ENCODE results near the gene LYG1.
"Not testable (repeated sequence)": the region's sequence is repeated elsewhere in the genome, so short reads cannot be mapped to it uniquely, and the experiment has no call there.

Gene LYG1

GRCh38 chr2:99301097-99301496 is at the start of gene LYG1:
Gene LYG1, minus strand, starts transcription at chr2:99301197. Its CDS starts 5,527 bp downstream, at chr2:99295670.
- not testable (repeated sequence) for DNase-seq (ENCODE audit: low spot score)

DNA sequence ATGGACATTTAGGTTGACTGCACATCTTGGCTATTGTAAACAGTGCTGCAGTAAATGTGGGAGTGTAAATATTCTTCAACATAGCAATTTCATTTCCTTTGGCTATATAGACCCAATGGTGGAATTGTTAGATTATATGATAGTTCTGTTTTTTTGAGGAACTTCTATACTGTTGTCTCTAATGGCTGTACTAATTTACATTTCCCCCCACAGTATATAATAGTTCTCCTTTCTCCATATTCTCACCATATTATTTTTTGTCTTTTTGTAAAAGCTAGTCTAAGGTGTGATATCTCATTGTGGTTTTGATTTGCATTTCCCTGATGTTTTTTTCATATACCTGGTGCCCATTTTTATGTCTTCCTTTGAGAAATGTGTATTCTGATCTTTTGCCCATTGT is 49.2 kb upstream of the LYG1 start:
- no peak for DNase-seq (ENCODE audit: low spot score)

DNA sequence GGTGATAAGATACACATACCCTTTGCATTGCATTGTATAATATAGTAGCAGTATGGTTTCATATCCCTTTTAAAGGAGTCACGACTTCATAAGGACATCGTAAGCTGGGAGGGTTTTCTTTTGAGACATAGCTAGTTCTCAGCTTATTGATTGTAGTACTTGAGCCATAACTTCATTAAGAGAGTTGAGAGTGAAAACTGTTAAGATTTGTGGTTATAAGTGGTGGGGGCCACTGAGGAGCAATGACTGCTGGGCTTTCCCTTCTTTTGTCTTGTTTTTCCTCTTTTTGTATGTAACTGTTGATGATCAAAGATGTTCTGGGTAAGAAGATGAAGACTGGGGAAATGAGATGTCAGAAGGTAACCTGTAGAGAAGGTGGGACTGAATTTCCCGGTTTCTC is 47.2 kb upstream of the LYG1 start:
- DNase-seq (ENCODE audit: low spot score), result no peak

GRCh38 chr2:99346218-99346617 is 45.2 kb upstream of the LYG1 start:
- no peak for DNase-seq (ENCODE audit: low spot score)

GRCh38 chr2:99345446-99345845 is 44.4 kb upstream of the LYG1 start:
- not testable (repeated sequence) for DNase-seq (ENCODE audit: low spot score)

GRCh38 chr2:99342536-99342935 is 41.5 kb upstream of the LYG1 start:
- DNase-seq (ENCODE audit: low spot score), result no peak

DNA sequence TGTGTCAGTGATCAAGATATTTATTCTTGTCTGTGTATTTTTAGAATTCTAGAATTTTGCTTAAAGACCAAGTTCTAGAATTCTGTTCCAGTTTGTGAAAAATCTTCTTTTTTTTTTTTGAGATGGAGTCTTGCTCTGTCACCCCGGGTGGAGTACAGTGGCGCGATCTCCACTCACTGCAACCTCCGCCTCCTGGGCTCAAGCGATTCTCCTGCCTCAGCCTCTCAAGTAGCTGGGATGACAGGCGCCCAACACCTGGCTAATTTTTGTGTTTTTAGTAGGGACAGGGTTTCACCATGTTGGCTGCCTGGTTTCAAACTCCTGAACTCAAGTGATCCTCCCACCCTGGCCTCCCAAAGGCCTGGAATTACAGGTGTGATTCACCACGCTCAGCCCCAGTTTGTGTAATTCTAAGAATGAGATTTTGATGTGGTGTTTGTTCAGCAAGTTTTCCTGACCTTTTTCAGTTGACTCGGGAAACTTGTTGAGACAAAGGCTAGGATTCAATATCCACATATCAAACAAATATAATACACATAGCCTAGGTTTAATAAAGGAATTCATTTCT is 39.8 kb upstream of the LYG1 start:
- no peak for DNase-seq (ENCODE audit: low spot score)

DNA sequence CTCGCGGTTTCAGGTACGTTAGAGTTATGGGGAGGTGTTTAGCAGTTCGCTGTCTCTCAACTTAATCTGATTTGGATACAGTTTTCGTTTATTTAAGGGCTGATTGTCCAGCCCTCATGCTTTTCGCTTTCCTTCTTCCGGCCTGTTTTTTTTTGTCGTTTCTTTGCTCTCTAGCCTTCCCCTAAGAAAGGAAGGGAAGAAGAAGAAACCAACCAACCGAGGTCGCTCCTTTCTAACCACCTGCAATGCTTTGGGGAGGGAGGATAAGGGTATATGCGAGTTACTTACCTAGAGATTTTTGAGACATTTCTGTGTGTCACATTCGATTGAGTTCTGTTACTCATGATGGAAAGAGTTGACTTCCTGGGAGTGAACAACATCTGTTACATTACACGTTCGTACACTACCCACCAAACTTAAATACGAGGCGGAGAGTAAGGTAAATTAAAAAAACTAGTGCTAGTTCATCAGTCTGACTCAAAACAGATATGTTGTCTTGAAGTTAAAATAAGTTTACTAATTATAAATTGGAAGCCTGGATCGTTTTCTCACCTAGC is 37.1 kb upstream of the LYG1 start:
- DNase-seq (ENCODE audit: low spot score), result no peak

GRCh38 chr2:99337113-99338028 is 36.4 kb upstream of the LYG1 start, which contains the start of gene EIF5B:
Gene EIF5B, plus strand, starts transcription at chr2:99337389. Its CDS starts 166 bp downstream, at chr2:99337555.
- DNase-seq (ENCODE audit: low spot score), result peak; percentile 97

GRCh38 chr2:99336804-99337112 is 35.8 kb upstream of the LYG1 start:
- DNase-seq (ENCODE audit: low spot score), result no peak

DNA sequence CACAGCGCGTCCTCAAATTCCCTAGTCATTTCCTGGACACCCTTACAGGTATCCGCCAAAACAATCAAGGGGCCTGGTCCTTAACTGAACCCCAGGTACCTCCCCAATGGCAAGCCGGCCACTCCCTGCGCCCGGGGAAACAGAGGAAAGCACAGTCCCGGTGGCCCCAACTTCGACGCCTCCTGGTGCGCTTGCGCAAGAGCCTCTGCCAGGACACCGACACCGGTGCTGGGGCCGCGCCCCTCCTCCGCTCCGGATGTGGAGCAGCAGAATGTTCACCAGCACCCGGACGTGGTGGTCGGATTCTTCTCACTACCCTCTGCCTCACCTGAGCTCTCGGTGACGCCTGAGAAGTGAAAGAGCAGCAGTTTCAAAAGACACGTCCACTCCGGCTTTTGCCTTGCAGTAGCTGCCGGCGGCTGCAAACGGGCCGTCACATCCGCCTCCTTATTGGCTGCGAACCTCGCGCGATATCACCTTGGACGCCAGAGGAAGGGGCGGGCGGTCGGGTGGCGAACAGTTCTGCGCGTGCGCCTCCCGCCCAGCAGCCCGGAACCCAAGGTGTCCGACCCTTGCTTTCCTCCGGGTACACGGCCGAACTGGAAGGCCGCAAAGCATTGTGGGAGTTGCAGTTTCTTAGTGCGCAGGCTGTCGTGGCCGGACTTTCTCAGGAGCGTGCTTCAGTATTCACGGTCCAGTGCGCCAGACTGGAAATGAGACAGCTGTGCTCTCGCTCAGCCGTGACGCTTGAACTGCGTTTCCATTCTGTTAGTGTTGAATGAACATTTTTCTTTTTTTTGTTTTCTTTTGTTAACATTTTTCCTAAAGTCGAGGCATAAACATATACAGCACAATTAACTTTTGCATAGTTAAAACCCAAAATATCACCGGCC is 35.2 kb upstream of the LYG1 start, which contains the start of gene TXNDC9:
TSS of gene TXNDC9 (minus strand) at position 423 of the 893 bp plus-strand sequence. CDS start 3,123 bp downstream, outside the sequence.
- DNase-seq (ENCODE audit: low spot score), result peak; percentile 99

GRCh38 chr2:99325384-99325783 is 24.4 kb upstream of the LYG1 start:
- no peak for DNase-seq (ENCODE audit: low spot score)

GRCh38 chr2:99317873-99318200 is 16.8 kb upstream of the LYG1 start:
- DNase-seq (ENCODE audit: low spot score), result not testable (repeated sequence)

GRCh38 chr2:99317161-99317872 is 16.3 kb upstream of the LYG1 start:
- no peak for DNase-seq (ENCODE audit: low spot score)

GRCh38 chr2:99299580-99299979 is 1.4 kb downstream of the LYG1 start:
- DNase-seq (ENCODE audit: low spot score), result no peak

DNA sequence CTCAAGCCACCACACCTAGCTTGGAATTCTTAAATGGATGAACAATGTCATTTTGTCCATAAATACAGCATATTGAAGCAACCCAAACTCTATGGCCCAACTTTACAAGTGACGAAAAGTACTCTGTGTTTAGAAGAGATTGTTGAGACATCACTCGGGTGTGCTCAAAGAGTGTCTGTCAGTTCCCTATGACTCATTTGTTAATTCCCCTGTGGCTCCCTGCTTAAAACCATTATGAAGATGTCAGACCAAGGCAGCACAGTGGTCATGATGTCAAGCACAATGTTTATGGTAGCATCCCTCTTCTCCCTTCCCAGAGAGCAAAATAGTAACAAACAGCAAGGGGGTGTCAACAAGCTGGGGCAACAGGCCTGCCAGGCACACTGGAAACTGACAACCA is 3.0 kb downstream of the LYG1 start:
- no peak for DNase-seq (ENCODE audit: low spot score)

- no peak for DNase-seq (ENCODE audit: low spot score)
Measured at GRCh38 chr2:99285526-99285925, 15.5 kb downstream of the LYG1 start.

DNA sequence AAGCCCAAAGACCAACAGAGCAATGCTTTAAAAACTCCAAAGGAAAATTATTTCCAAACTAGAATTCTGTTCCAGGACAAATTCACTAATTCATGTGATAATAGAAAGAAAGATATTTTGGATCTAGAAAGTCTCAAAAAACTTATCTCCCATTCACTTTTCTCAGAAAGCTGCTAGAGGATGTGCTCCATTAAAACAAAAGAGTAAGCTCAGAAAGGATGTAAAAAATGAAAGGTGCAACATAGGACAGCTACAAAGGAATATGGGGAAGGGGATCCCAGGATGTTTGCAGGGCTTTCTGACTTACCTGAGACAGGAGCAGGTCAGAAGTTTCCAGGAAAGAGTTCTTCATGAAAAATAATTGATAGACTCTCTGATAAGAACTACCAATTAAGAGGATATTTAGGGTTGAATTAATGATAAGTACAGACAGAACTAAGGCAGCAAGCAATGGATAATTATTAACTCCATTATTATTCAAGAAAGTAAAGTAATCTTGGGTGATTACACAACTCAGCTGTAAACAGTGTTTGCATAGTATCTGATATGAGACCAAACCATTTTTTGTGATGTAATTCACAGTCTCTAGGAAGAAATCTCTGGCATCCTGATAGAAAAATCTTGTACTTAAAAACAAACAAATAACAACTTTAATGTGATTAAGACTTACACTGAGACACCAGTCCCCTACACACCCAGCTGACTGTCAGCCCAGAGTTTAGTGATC is 20.9 kb downstream of the LYG1 start:
- no peak for DNase-seq (ENCODE audit: low spot score)

DNA sequence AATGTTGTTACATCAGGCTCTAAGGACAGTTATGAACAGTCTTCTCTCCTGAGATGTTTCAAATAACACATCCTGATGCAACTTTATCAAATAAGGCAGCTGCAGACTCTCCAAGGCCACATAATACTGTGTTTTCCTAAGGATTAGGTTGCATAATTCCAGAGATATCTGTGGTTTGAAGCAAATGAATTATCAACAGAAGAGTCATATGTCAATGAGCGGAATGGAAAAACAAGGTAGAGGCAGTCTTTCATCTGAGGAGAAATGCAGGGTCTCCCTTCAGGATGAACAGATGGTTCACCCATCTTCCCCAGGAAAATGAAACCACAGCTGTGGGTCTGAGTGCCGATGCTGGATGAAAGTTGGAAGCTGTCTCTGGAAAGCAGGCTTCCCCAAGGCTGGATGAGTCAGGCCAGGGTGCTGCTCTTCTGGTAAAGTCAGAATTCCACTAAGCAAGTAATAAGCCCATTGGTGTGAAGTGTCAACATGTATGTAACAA is 22.2 kb downstream of the LYG1 start:
- DNase-seq (ENCODE audit: low spot score), result no peak

DNA sequence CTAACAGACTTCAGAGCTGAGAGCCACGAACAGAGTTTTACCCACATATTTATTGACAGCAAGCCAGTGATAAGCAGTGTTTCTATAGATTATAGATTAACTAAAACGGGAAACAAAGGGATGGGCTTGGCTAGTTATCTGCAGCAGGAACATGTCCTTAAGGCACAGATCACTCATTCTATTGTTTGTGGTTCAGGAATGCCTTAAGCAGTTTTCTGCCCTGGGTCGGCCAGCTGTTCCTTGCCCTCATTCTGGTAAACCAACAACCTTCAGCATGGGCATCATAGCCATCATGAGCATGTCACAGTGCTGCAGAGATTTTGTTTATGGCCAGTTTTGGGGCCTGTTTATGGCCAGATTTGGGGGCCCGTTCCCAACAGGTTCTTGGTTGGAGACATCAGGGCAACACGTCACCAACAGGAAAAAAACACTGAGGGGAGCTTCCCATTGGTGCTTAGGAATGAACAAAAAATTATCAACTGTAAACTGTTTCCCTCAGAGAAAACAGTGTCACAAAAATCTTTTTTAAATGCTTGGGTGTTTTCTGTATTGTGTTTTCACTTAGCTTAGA is 22.7 kb downstream of the LYG1 start:
- not testable (repeated sequence) for DNase-seq (ENCODE audit: low spot score)

Measured in putamen (tissue), 1 donor.